K562 (cell line): Measurements from ENCODE around the gene MMP19. TPM values are rescaled to one million over a fixed set of nuclear protein-coding genes. Genes with fewer than 3 reads are reported as not detected.

Source experiments
- BACH1 ChIP-seq: fragments of 200-800 bp; sonication (Bioruptor generic); IDR thresholded peaks from 2 replicates; pipeline ENCODE4 v1.6.1; 2016; ENCODE audit warnings: missing genetic modification characterization, missing compliant biosample characterization
- C11orf30 ChIP-seq: fragments of 450-650 bp; IDR thresholded peaks from 2 replicates; pipeline ENCODE4 v1.6.1; 2016; ENCODE audit warnings: low read depth, mild to moderate bottlenecking
- CHD2 ChIP-seq: IDR thresholded peaks from 2 replicates; pipeline ENCODE4 v1.6.1; 2011; ENCODE audit warnings: low read depth, low read length
- EP400 ChIP-seq: fragments of 450-650 bp; IDR thresholded peaks from 2 replicates; pipeline ENCODE4 v1.6.1; 2017; ENCODE audit warnings: antibody characterized with exemption, mild to moderate bottlenecking, moderate library complexity
- FOXA1 ChIP-seq: fragments of 450-650 bp; IDR thresholded peaks from 2 replicates; pipeline ENCODE4 v1.6.1; 2016; ENCODE audit warnings: mild to moderate bottlenecking, borderline replicate concordance
- HDAC3 ChIP-seq: fragments of 450-650 bp; IDR thresholded peaks from 2 replicates; pipeline ENCODE4 v1.6.1; 2018; ENCODE audit warnings: borderline replicate concordance, mild to moderate bottlenecking, moderate library complexity; ENCODE audit not compliant: partially characterized antibody
- KAT7 ChIP-seq: sonication (generic); formaldehyde crosslinking; IDR thresholded peaks from 2 replicates; pipeline ENCODE4 v1.8.0; 2022; ENCODE audit warnings: missing genetic modification reagents, mild to moderate bottlenecking, borderline replicate concordance
- SMARCE1 ChIP-seq: fragments of 450-650 bp; IDR thresholded peaks from 2 replicates; pipeline ENCODE4 v1.7.1; 2016; ENCODE audit warnings: mild to moderate bottlenecking
- TAF1 ChIP-seq: IDR thresholded peaks from 2 replicates; pipeline ENCODE4 v1.6.1; 2011; ENCODE audit warnings: mild to moderate bottlenecking, low read length, moderate library complexity; ENCODE audit not compliant: insufficient read depth, control insufficient read depth, severe bottlenecking; ENCODE audit errors: extremely low read depth
- XRCC5 ChIP-seq: fragments of 200-400 bp; formaldehyde crosslinking; IDR thresholded peaks from 2 replicates; pipeline ENCODE4 v1.6.1; 2017; ENCODE audit warnings: low read depth, mild to moderate bottlenecking, low read length
- ZNF197 ChIP-seq: fragments of 200-800 bp; sonication (Bioruptor generic); IDR thresholded peaks from 2 replicates; pipeline ENCODE4 v1.6.1; 2016; ENCODE audit warnings: low read depth, missing genetic modification characterization, missing compliant biosample characterization
- polyA plus RNA-seq, 8 experiments: library from polyadenylated mRNA; depleted of rRNA in 4 of 8; stranded (reverse) in 5 of 8; unstranded in 3 of 8; fragments of >200 nt; fragmentation: Nextera tagmentation in 2 of 8; fragmentation: Illumina TruSeq in 1 of 8; extraction: Ambion mirVana in 2 of 8; extraction: Trizol in 1 of 8; gene quantifications; 2 replicates each; pipeline versions ENCODE4 v1.2.1 to v1.2.3, GENCODE V29; 2011 to 2014; ENCODE audit warnings: inconsistent platforms in 1 of 8, missing spikeins in 1 of 8
- total RNA-seq, 7 experiments: library from RNA; depleted of rRNA in 6 of 7; stranded (reverse); fragments of >200 nt in 6 of 7; fragmentation: Illumina TruSeq in 2 of 7; extraction: Trizol in 2 of 7; gene quantifications; 2 replicates each; pipeline versions ENCODE4 v1.2.1 to v1.2.3, GENCODE V29; 2011 to 2021; ENCODE audit warnings: low replicate concordance in 1 of 7
- TF ChIP-seq, protein P1 (sequence below): fragments of 250-450 bp; sonication (Bioruptor Pico); IDR thresholded peaks from 2 replicates; pipeline ENCODE4 v1.4.0; 2020
- TF ChIP-seq, protein P2 (sequence below): sonication (generic); formaldehyde crosslinking; IDR thresholded peaks from 2 replicates; pipeline ENCODE4 v1.8.0; 2022; ENCODE audit warnings: mild to moderate bottlenecking, missing genetic modification reagents
- TF ChIP-seq, protein P3 (sequence below): sonication (generic); formaldehyde crosslinking; IDR thresholded peaks from 2 replicates; pipeline ENCODE4 v1.8.0; 2022; ENCODE audit warnings: mild to moderate bottlenecking, low read depth, missing genetic modification reagents
- TF ChIP-seq, protein P4 (sequence below), 3 experiments: fragments of 200-800 bp in 1 of 3; sonication (Bioruptor generic) in 1 of 3; sonication (generic) in 1 of 3; formaldehyde crosslinking in 1 of 3; IDR thresholded peaks; 2 replicates each; pipeline versions ENCODE4 v1.6.1 to v1.8.0; 2016 to 2022; ENCODE audit warnings: mild to moderate bottlenecking in 2 of 3, missing compliant biosample characterization in 2 of 3, missing genetic modification characterization in 2 of 3, missing genetic modification reagents in 1 of 3
- TF ChIP-seq, protein P5 (sequence below), 2 experiments: fragments of 450-650 bp in 1 of 2; sonication (generic) in 1 of 2; formaldehyde crosslinking in 1 of 2; IDR thresholded peaks in 1 of 2; conservative IDR thresholded peaks in 1 of 2; 2 replicates each; pipeline versions ENCODE4 v1.6.1 to v1.8.1; 2016 to 2023; ENCODE audit warnings: mild to moderate bottlenecking in 2 of 2, moderate library complexity in 2 of 2, inconsistent platforms in 1 of 2, missing genetic modification reagents in 1 of 2

MMP19 gene
- total and polyA plus RNA-seq, 9 of the 15 experiments (the other 6 are each of a cell fraction or from before 2014, with no cell fraction given) = 0.14 to 1.6 (median 0.66) TPM

DNA sequence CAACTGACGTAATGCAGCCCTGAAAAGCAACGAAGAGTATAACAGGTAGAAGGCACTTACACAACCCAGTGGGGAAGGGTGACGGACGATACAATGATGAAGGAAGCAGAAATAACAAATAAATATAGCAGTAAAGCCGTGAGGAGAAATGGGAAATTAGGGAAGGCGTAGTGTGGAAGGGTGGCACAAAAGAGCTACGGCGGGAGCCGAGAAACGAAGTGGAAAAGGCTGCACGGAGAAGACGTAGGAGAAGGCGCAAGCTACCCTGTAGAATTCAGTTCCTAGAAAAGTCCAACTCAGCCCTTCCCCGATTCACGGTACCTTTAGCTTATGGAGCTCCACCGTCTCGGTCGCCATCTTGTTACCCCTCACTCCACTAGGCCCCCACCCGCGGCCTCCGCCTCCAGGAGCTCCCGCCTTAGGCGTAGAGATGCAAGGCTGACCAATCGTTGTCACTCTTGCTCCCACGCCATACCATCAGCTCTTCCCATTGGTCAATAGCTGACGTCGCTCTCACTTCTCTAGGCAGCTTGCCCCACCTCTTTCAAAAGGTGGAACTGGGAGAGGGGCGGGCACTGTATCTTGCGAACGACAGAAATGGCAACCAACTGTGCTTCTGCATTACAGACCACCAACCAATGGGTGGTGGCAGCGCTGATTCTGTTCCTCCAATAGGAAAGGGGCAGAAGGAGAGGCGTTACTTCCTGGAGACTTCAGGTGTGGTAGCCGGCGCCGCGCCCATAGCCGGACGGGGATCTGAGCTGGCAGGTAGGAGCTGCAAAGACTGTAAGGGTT lies 25.2 kb downstream of the MMP19 start, which contains the start of the genes ORMDL2 and SARNP (continued):
- TF ChIP-seq, protein P1, sequence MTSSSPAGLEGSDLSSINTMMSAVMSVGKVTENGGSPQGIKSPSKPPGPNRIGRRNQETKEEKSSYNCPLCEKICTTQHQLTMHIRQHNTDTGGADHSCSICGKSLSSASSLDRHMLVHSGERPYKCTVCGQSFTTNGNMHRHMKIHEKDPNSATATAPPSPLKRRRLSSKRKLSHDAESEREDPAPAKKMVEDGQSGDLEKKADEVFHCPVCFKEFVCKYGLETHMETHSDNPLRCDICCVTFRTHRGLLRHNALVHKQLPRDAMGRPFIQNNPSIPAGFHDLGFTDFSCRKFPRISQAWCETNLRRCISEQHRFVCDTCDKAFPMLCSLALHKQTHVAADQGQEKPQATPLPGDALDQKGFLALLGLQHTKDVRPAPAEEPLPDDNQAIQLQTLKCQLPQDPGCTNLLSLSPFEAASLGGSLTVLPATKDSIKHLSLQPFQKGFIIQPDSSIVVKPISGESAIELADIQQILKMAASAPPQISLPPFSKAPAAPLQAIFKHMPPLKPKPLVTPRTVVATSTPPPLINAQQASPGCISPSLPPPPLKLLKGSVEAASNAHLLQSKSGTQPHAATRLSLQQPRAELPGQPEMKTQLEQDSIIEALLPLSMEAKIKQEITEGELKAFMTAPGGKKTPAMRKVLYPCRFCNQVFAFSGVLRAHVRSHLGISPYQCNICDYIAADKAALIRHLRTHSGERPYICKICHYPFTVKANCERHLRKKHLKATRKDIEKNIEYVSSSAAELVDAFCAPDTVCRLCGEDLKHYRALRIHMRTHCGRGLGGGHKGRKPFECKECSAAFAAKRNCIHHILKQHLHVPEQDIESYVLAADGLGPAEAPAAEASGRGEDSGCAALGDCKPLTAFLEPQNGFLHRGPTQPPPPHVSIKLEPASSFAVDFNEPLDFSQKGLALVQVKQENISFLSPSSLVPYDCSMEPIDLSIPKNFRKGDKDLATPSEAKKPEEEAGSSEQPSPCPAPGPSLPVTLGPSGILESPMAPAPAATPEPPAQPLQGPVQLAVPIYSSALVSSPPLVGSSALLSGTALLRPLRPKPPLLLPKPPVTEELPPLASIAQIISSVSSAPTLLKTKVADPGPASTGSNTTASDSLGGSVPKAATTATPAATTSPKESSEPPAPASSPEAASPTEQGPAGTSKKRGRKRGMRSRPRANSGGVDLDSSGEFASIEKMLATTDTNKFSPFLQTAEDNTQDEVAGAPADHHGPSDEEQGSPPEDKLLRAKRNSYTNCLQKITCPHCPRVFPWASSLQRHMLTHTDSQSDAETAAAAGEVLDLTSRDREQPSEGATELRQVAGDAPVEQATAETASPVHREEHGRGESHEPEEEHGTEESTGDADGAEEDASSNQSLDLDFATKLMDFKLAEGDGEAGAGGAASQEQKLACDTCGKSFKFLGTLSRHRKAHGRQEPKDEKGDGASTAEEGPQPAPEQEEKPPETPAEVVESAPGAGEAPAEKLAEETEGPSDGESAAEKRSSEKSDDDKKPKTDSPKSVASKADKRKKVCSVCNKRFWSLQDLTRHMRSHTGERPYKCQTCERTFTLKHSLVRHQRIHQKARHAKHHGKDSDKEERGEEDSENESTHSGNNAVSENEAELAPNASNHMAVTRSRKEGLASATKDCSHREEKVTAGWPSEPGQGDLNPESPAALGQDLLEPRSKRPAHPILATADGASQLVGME (CRISPR knock-in tag) = 0 out of 2 replicates have a peak, but pooled peaks have one; percentile 13
- TF ChIP-seq ZNF197 (CRISPR knock-in tag) (no peak), HDAC3 (no peak), C11orf30 (peak; percentile 79), BACH1 (tag) (no peak), KAT7 (CRISPR knock-in tag) (no peak), FOXA1 (no peak), TAF1 (peak; percentile 80), CHD2 (peak; percentile 87), SMARCE1 (peak; percentile 41), EP400 (peak; percentile 90), XRCC5 (no peak)
- TF ChIP-seq, protein P2, sequence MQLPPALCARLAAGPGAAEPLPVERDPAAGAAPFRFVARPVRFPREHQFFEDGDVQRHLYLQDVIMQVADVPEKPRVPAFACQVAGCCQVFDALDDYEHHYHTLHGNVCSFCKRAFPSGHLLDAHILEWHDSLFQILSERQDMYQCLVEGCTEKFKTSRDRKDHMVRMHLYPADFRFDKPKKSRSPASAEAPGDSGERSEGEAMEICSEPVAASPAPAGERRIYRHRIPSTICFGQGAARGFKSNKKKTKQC (CRISPR knock-in tag) = 0 out of 2 replicates have a peak, but pooled peaks have one; percentile 34
- TF ChIP-seq, protein P3, sequence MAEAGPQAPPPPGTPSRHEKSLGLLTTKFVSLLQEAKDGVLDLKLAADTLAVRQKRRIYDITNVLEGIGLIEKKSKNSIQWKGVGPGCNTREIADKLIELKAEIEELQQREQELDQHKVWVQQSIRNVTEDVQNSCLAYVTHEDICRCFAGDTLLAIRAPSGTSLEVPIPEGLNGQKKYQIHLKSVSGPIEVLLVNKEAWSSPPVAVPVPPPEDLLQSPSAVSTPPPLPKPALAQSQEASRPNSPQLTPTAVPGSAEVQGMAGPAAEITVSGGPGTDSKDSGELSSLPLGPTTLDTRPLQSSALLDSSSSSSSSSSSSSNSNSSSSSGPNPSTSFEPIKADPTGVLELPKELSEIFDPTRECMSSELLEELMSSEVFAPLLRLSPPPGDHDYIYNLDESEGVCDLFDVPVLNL = peak; percentile 92
- TF ChIP-seq, protein P4, sequence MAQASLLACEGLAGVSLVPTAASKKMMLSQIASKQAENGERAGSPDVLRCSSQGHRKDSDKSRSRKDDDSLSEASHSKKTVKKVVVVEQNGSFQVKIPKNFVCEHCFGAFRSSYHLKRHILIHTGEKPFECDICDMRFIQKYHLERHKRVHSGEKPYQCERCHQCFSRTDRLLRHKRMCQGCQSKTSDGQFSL (CRISPR knock-in tag; IDR thresholded peaks at IDR 0.05) = no peak
- TF ChIP-seq, protein P4 (tag; IDR thresholded peaks at IDR 0.05) = no peak
- TF ChIP-seq, protein P5, sequence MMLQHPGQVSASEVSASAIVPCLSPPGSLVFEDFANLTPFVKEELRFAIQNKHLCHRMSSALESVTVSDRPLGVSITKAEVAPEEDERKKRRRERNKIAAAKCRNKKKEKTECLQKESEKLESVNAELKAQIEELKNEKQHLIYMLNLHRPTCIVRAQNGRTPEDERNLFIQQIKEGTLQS (IDR thresholded peaks at IDR 0.05) = peak; percentile 46
- TF ChIP-seq, protein P5 (CRISPR knock-in tag; conservative IDR thresholded peaks at IDR 0.05) = peak; percentile 51; the same call in 1 of the 2 replicates
